Mucosa of rectum (tissue), 2 donors: ENCODE data around the gene SLC9A3.

ENCODE experiments used
- H3K27ac ChIP-seq, 2 donors: one replicate each; pipeline ENCODE4 v1.7.0; 2013; ENCODE audit warnings: inconsistent platforms in 2 of 2, low read depth in 2 of 2, low read length in 2 of 2
- H3K27me3 ChIP-seq, 2 donors: one replicate each; pipeline ENCODE4 v1.7.0; 2013; ENCODE audit warnings: low read length in 2 of 2; ENCODE audit not compliant: control insufficient read depth in 2 of 2, insufficient read depth in 2 of 2
- H3K36me3 ChIP-seq, 2 donors: one replicate each; pipeline ENCODE4 v1.7.0; 2013; ENCODE audit warnings: low read length in 2 of 2; ENCODE audit not compliant: control insufficient read depth in 2 of 2, insufficient read depth in 2 of 2
- H3K4me1 ChIP-seq, 2 donors: one replicate each; pipeline ENCODE4 v1.7.0; 2013; ENCODE audit warnings: low read length in 2 of 2, mild to moderate bottlenecking in 1 of 2; ENCODE audit not compliant: control insufficient read depth in 2 of 2, insufficient read depth in 2 of 2
- H3K4me3 ChIP-seq, 2 donors: one replicate each; pipeline ENCODE4 v1.7.0; 2013; ENCODE audit warnings: low read length in 2 of 2
- H3K9ac ChIP-seq, 2 donors: one replicate each; pipeline ENCODE4 v1.7.0; 2013; ENCODE audit warnings: low read length in 2 of 2, low read depth in 1 of 2, mild to moderate bottlenecking in 1 of 2
- H3K9me3 ChIP-seq, 2 donors: one replicate each; pipeline ENCODE4 v1.7.0; 2013; ENCODE audit warnings: low read length in 2 of 2; ENCODE audit not compliant: control insufficient read depth in 2 of 2
- donor health status: healthy.
- donor health status: Normal muscosa, but diverticular disease.

SLC9A3 gene

DNA sequence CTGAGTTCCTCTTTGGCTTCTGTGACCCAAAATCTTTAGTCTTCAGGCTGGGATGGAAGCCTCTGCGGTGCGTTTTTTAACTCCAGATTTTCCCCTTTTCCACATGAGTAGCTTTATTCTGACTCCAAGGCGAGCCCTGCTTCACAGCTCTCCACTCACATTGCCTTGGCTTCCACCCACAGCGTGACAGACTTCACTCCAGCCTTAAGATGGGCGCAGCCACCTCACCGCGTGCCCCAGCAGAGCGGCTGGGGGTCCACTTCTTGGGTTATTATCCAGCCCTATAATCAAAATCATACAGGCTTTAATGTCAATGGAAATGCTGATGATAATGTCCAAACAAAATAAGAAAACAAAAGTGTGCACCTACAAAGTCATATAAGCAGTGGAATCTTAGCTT lies 80.0 kb downstream of the SLC9A3 start:
- Histone ChIP-seq H3K27ac (no peak overlapping the region), H3K27me3 (no peaks in the 10 kb centered on the region), H3K9me3 (no peaks in the 10 kb centered on the region), H3K4me3 (peak overlapping the region; percentile 98 to 99), H3K9ac (peak overlapping the region in 1 of 2 donors; percentile 91), H3K36me3 (peaks cover 25 to 28% of the 10 kb centered on the region in 2 donors), H3K4me1 (peaks cover 9 to 16% of the 10 kb centered on the region in 2 donors)

DNA sequence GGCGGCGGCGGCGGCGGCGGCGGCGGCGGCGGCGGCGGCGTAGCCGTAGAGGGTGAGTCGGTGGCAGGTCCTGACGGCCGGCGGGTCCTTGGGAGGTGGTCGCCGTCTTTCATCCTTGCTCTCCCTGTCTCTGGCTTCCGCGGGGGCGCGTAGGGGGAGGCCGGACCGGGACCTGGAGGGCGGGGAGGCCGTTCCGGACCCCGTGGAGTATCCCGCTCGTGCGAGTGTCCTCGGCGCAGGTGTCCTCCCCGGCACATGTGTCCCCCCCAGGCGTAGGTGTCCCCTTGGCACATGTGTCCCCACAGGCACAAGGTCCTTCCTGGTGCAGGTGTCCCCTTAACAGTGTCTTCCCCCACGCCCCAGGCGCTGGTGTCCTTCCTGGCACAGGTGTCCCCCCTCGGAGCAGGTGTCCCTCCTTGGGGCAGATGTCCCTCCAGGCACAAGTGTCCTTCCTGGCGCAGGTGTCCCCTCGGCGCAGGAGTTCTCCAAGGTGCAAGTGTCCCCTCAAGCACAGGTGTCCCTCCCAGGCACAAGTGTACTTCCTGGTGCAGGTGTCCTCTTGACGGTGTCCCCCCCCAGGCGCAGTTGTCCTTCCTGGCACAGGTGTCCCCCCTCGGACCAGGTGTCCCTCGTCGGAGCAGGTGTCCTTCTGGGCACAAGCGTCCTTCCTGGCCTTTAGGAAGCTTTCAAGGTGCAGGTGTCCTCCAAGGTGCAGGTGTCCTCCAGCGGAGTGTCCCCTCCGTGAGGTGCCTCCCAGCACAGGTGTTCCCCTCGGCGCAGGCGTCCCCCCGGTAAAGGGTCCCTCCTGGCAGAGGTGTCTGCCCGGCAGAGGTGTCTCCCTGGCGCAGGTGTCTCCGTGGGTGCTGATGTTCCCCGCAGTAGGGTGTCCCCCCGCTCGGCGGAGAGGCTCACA lies 80.8 kb downstream of the SLC9A3 start:
- Histone ChIP-seq H3K9me3 (no peaks in the 10 kb centered on the region), H3K4me1 (peaks cover 9 to 16% of the 10 kb centered on the region in 2 donors), H3K27ac (peak overlapping the region; percentile 28 to 79), H3K27me3 (no peaks in the 10 kb centered on the region), H3K9ac (peak overlapping the region; percentile 87 to 91), H3K4me3 (peak overlapping the region; percentile 98 to 99), H3K36me3 (peaks cover 21% of the 10 kb centered on the region in 2 donors)

DNA sequence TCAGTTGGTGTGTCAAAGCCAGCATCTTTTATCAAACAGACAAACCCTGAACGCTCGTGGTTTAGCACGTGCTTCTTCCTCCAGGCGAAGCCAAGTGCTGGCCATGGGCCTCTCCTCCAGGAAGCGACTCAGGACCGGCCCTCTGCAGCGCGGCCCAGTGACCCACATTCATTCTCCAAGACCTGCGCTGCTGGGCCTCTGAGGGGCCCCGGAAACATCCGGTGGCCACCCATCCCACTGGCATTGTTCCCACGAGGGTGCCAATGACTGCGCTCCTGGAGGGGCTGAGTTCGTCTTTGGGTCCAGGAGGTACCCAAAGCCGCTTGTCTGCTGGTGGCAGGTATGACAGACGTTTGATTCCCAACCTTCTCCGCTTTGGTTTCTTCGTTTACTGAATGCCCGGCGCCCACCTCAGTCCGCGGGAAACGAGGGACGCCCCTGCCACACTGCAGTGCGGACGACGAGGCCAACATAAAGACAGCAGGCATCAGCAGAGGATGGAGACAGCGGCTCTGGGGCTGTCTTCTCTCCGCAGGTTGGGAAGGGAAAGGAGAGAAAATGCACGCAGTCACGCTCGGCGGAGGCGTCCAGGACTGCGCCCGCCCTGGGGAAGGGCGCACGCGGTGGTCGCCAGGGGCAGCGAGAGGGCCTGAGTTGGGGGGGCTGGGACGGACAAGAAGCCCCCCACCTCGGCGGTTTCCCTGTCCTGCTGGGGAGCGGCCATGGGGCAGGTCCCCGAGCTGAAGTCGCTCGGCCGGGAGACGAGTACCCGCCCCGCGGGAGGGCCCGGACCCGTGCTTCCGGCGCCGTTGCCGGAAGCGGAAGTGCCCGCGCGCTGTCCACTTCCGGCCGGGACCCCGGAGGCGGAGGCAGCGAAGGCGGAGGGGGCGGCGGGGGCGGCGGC lies 81.7 kb downstream of the SLC9A3 start, which contains the start of gene EXOC3:
Gene EXOC3, plus strand, starts transcription at position 842 of the 904 bp plus-strand sequence. CDS start 3,030 bp downstream, outside the sequence.
- no peaks in the 10 kb centered on the region for H3K9me3 ChIP-seq
- peaks cover 12% of the 10 kb centered on the region in 2 donors for H3K36me3 ChIP-seq
- H3K9ac ChIP-seq, result peak within 1 kb of the TSS; percentile 87 to 91
- H3K27ac ChIP-seq, result peak within 1 kb of the TSS; percentile 56 to 79
- no peaks in the 10 kb centered on the region for H3K27me3 ChIP-seq
- peaks cover 9 to 16% of the 10 kb centered on the region in 2 donors for H3K4me1 ChIP-seq
- H3K4me3 ChIP-seq, result peak within 1 kb of the TSS; percentile 98 to 99

DNA sequence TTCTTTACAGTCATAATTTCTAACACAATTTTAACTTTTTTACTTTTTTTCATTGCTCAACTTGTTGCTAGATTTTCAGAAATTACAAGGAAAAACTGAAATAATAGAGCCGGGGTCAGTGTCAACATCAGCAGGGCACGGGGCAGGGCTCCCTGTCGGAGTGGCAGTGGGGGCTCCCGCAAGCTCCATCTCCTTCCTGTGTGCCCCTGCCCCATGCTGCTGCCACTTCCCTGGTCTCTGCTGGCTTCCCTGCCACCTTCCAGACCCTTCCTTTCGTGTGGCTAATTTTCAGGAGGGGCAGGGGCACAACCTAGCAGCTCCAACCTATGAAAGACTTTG lies 82.3 kb downstream of the SLC9A3 start:
- Histone ChIP-seq H3K4me3 (peak overlapping the region; percentile 98 to 99), H3K36me3 (peaks cover 6% of the 10 kb centered on the region in 2 donors), H3K27ac (no peak overlapping the region), H3K27me3 (no peaks in the 10 kb centered on the region), H3K9ac (no peak overlapping the region), H3K4me1 (peaks cover 9 to 16% of the 10 kb centered on the region in 2 donors), H3K9me3 (no peaks in the 10 kb centered on the region)

DNA sequence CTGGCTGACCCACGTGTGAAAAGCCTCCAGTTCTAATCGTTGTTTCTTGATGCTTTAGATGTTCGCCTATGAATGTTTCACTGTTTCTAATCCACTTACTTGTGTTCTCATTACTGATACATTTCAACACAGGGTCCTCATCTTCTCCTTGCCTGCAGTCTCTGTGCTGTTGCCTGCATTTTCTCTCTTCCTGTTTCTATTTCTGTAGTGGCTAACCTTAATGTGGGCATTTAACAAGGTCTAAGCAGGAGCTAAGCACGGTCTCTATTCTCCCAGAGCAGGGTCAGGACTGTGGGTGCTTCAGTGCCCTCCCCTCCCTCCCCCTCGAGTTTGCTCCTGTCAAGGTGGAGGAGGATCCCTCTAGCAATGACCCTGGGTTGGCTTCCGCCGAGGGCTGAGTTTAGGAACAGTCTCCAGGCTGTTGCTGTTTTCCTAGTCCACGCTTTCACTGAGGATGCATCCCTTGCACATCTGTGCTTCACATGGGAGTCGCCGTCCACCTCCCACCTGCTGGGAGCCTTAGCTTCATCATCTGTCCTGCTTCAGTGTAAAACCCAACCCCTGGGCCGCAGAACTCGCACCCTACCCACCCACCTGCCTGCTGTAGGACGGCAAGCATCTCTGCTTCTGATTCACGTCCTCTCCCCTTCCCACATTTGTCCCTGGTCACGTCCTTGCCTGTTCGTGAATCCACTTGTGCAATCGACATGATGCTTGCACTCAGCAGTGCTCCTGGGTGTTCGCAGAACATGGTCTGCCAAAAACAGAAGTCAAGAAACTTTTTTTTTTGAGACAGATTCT lies 83.6 kb downstream of the SLC9A3 start:
- H3K9me3 ChIP-seq, result no peaks in the 10 kb centered on the region
- no peaks in the 10 kb centered on the region for H3K36me3 ChIP-seq
- no peak overlapping the region for H3K27ac ChIP-seq
- H3K4me1 ChIP-seq, result peaks cover 9 to 16% of the 10 kb centered on the region in 2 donors
- no peak overlapping the region for H3K9ac ChIP-seq
- peaks cover 0 to 3% of the 10 kb centered on the region in 2 donors for H3K27me3 ChIP-seq
- H3K4me3 ChIP-seq, result no peak overlapping the region

DNA sequence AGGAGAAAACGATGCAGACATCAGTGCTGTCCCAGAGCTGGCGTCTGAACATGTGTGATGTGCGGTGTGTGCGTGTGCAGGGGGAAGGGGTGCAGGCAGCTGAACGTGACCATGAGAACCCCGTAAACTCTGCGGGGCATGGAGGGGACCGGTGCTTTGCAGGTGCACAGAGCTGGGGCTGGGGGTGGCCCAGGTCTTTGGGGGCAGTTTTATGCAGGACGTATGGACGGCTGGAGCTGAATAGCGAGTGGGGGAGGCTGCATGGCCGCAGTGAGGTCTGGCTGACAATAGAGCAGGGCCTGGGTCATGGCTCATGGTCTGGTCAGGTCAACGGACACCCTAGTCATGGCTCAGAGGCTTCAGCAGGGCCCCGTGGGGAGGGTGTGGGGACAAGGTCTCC lies 84.6 kb downstream of the SLC9A3 start:
- Histone ChIP-seq H3K9ac (no peak overlapping the region), H3K36me3 (no peaks in the 10 kb centered on the region), H3K4me1 (peaks cover 9 to 16% of the 10 kb centered on the region in 2 donors), H3K27ac (no peak overlapping the region), H3K27me3 (peaks cover 0 to 3% of the 10 kb centered on the region in 2 donors), H3K9me3 (no peaks in the 10 kb centered on the region), H3K4me3 (no peak overlapping the region)

DNA sequence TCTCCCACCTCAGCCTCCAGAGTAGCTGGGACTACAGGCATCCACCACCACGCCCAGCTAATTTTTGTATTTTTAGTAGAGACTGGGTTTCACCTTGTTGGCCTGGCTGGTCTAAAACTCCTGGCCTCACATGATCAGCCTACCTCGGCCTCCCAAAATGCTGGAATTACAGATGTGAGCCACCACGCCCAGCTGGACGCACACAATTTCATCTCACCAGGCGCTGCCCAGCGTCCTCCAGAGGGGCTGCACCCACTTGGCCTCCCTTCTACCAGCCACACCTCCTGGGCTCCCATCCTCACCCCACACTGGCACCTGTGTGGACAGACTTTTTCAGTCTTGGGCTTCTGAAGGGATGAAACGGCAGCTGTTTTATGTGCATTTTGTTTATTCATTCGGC lies 85.1 kb downstream of the SLC9A3 start:
- Histone ChIP-seq H3K9me3 (no peaks in the 10 kb centered on the region), H3K9ac (no peak overlapping the region), H3K27ac (no peak overlapping the region), H3K4me3 (no peak overlapping the region), H3K27me3 (peaks cover 0 to 3% of the 10 kb centered on the region in 2 donors), H3K4me1 (peaks cover 8 to 16% of the 10 kb centered on the region in 2 donors), H3K36me3 (no peaks in the 10 kb centered on the region)

DNA sequence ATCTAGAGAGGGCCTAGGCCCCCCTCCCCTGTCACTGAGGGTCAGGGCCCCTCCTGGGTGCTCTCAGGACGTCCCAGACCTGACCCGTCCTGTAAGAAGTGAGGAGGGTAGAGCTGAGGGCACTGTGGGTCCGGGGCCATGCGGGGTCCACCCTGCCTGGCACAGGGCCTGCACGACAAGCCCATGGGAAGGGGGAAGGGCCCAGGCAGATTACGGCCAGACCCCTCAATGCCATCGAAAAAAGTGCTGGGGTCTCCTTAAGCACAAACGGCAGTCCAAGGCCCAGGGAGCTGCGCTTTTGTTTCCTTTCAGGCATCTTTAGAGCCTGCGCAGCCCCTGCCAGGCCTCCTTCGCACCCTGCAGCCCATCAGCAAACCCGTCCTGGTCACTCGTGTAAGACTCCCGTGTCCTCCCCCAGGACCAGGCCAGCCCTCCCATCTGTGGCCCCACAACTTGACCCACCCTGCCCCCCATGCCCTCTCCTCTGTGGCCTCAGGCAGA lies 85.7 kb downstream of the SLC9A3 start:
- H3K9ac ChIP-seq, result no peak overlapping the region
- peaks cover 0 to 3% of the 10 kb centered on the region in 2 donors for H3K27me3 ChIP-seq
- H3K27ac ChIP-seq, result no peak overlapping the region
- H3K36me3 ChIP-seq, result no peaks in the 10 kb centered on the region
- H3K4me3 ChIP-seq, result no peak overlapping the region
- H3K4me1 ChIP-seq, result peaks cover 2 to 10% of the 10 kb centered on the region in 2 donors
- no peaks in the 10 kb centered on the region for H3K9me3 ChIP-seq

DNA sequence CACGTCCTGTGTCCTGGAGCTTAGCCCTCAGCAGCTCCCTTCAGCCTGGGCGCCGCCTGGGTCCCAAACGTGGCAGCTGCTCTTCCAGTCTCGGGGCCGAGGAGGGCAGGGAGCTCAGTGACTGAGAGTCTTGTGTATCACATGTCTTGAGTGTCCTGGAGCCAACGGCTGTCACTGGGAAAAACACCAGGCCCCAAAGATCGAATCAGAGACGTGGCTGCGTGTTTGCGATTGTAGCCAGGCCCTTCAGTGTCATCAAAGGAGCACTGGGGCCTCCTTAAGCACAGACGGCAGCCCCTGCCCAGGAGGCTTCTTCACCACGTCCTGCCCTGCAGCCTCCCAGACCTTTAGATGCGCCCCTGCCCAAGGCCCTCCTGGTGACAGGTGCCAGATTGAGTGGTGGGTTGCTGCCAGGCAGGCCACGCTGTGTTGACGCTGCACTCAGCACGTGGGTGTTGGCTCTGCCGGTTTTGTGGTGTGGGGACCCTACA lies 86.9 kb downstream of the SLC9A3 start:
- no peak overlapping the region for H3K27ac ChIP-seq
- H3K4me1 ChIP-seq, result peaks cover 0 to 4% of the 10 kb centered on the region in 2 donors
- no peaks in the 10 kb centered on the region for H3K9me3 ChIP-seq
- H3K36me3 ChIP-seq, result no peaks in the 10 kb centered on the region
- H3K27me3 ChIP-seq, result peaks cover 0 to 3% of the 10 kb centered on the region in 2 donors
- H3K9ac ChIP-seq, result no peak overlapping the region
- H3K4me3 ChIP-seq, result no peak overlapping the region
